OCI-LY3 (cell line): ENCODE data around the gene RFTN2.

ENCODE experiments used
- EZH2phosphoT487 ChIP-seq: fragments of 200-600 bp; shearing (Covaris generic); IDR thresholded peaks from 2 replicates; pipeline ENCODE4 v1.6.1; 2018; ENCODE audit warnings: antibody characterized with exemption, mixed run types, low read depth
- TF ChIP-seq, protein P1 (sequence below): fragments of 200-600, 300-600 bp; sonication (generic); IDR thresholded peaks from 2 replicates; pipeline ENCODE4 v1.5.1; 2014; ENCODE audit warnings: antibody characterized with exemption, low read length, low read depth

DNA sequence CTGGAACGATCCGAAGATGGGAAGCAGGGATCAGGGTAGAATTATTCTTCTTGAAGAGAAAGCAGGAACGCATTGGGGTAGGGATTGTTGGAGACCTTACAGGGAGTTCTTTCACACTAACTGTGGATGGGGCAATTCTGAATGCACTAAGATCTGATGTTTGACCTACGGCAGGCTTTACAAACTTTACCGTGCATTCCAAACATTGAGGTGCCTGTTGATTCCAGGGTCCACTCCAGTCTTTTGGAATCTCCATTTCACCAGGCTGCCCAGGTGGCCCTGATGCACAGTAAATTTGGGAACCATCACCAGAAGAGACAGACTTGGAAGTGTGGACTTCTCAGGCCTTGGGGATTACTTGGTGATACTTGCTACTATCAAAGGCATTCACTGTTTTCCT is 76.9 kb downstream of the RFTN2 start:
- TF ChIP-seq, protein P1, sequence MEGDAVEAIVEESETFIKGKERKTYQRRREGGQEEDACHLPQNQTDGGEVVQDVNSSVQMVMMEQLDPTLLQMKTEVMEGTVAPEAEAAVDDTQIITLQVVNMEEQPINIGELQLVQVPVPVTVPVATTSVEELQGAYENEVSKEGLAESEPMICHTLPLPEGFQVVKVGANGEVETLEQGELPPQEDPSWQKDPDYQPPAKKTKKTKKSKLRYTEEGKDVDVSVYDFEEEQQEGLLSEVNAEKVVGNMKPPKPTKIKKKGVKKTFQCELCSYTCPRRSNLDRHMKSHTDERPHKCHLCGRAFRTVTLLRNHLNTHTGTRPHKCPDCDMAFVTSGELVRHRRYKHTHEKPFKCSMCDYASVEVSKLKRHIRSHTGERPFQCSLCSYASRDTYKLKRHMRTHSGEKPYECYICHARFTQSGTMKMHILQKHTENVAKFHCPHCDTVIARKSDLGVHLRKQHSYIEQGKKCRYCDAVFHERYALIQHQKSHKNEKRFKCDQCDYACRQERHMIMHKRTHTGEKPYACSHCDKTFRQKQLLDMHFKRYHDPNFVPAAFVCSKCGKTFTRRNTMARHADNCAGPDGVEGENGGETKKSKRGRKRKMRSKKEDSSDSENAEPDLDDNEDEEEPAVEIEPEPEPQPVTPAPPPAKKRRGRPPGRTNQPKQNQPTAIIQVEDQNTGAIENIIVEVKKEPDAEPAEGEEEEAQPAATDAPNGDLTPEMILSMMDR = no peak
- no peak for TF ChIP-seq EZH2phosphoT487
